Effector memory CD4-positive, alpha-beta T cell (primary cell): ENCODE data around the gene CCNE1.
"Not testable (repeated sequence)": the region's sequence is repeated elsewhere in the genome, so short reads cannot be mapped to it uniquely, and the experiment has no call there.

Experiments
- DNase-seq, 3 donors: peaks; one replicate each; pipeline ENCODE4 v3.0.0-alpha.2; 2020
- H3K27ac ChIP-seq: 2 replicates; pipeline ENCODE4 v1.7.0; 2013; ENCODE audit warnings: mild to moderate bottlenecking, low read length, moderate library complexity; ENCODE audit not compliant: insufficient read depth, poor library complexity, severe bottlenecking
- H3K27me3 ChIP-seq: replicated peaks from 2 replicates; pipeline ENCODE4 v1.7.0; 2013; ENCODE audit warnings: mild to moderate bottlenecking, low read length; ENCODE audit not compliant: insufficient read depth, control insufficient read depth, poor library complexity, severe bottlenecking
- H3K36me3 ChIP-seq: 2 replicates; pipeline ENCODE4 v1.7.0; 2013; ENCODE audit warnings: mild to moderate bottlenecking, low read length, moderate library complexity; ENCODE audit not compliant: control insufficient read depth, insufficient read depth
- H3K4me1 ChIP-seq: 2 replicates; pipeline ENCODE4 v1.7.0; 2013; ENCODE audit warnings: low read length, mild to moderate bottlenecking; ENCODE audit not compliant: control insufficient read depth, insufficient read depth, poor library complexity, severe bottlenecking
- H3K4me3 ChIP-seq: 2 replicates; pipeline ENCODE4 v1.7.0; 2013; ENCODE audit warnings: low read length, low read depth, mild to moderate bottlenecking; ENCODE audit not compliant: insufficient read depth, poor library complexity, severe bottlenecking
- H3K9me3 ChIP-seq: 2 replicates; pipeline ENCODE4 v1.7.0; 2013; ENCODE audit warnings: mild to moderate bottlenecking, low read length, moderate library complexity; ENCODE audit not compliant: control insufficient read depth

CCNE1 gene

DNA sequence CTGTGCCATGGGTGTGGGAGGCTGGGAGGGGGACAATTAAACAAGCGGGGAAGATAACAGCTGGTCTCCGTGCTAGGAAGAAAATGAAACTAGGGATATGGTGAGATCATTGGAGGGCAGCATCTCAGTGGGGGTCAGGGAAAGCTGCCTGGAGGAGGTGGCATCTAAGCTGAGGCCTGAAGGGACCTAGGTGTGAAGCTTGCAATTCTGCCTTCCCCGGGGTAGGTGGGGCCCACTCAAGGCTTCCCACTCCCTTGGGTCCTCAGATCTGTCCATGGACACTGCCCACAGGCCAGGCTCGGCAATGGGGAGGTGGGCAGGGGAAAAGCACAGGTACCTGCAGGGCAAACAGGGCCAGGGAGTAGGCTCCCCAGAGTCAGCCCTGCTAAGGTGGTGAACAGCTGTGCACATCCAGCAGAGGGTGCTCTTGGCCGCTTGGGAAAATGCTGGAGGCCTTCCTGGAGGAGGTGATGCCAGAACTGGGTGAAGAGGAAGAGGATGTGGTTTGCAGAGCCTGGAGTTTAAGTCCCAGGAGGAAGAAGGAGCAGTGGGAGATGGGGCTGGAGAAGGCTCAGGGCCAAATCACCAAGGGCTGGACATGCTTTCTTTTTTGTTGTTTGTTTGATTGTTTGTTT, 25.7 kb upstream of the CCNE1 start:
- DNase-seq, result no peak
- Histone ChIP-seq H3K9me3 (no peaks in the 10 kb centered on the region), H3K4me3 (no peak overlapping the region), H3K4me1 (no peaks in the 10 kb centered on the region), H3K27ac (no peak overlapping the region), H3K36me3 (no peaks in the 10 kb centered on the region), H3K27me3 (no peaks in the 10 kb centered on the region)

DNA sequence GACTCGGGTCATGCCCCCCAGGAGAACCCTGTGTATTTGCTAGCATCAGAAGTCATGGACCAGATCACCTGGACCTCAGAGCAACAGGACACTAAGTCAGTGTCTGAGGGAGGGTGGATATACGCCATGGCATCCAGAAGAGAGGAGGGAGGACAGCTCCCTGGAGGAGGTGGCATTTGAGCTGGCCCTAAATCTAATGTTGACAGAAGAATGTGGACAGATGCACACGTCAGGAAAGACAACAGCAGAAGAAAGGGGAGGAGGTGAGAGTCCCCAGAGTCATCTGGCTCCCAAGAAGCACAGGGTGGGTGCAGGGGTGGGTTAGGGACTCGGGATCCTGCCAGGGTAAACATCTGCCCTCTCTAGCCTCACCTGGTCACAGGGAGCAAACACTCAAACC, 24.5 kb upstream of the CCNE1 start:
- no peaks in the 10 kb centered on the region for H3K27me3 ChIP-seq

DNA sequence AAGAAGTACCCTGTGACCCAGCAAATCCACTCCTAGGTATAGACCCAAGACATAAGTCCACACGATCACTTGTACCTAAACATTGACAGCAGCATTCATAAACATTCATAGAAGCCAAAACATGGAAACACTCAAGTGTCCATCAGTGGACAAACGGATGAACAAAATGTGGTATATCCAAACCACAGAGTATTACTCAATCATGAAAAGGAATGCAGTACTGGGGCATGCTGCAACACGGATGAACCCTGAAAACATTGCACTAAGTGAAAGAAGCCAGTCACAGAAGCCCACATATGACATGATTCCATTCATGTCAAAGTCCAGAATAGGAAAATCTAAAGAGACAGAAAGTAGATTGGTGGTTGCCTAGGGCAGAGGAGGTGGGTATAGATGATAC, 22.8 kb upstream of the CCNE1 start:
- Histone ChIP-seq H3K9me3 (no peaks in the 10 kb centered on the region), H3K4me1 (no peaks in the 10 kb centered on the region), H3K4me3 (no peak overlapping the region), H3K36me3 (no peaks in the 10 kb centered on the region), H3K27me3 (no peaks in the 10 kb centered on the region), H3K27ac (no peak overlapping the region)
- no peak for DNase-seq

More for the DNA sequence above, 24.5 kb upstream of the CCNE1 start:
- Histone ChIP-seq H3K4me1 (no peaks in the 10 kb centered on the region), H3K36me3 (no peaks in the 10 kb centered on the region), H3K9me3 (no peaks in the 10 kb centered on the region), H3K27ac (no peak overlapping the region), H3K4me3 (no peak overlapping the region)
- DNase-seq, result no peak

DNA sequence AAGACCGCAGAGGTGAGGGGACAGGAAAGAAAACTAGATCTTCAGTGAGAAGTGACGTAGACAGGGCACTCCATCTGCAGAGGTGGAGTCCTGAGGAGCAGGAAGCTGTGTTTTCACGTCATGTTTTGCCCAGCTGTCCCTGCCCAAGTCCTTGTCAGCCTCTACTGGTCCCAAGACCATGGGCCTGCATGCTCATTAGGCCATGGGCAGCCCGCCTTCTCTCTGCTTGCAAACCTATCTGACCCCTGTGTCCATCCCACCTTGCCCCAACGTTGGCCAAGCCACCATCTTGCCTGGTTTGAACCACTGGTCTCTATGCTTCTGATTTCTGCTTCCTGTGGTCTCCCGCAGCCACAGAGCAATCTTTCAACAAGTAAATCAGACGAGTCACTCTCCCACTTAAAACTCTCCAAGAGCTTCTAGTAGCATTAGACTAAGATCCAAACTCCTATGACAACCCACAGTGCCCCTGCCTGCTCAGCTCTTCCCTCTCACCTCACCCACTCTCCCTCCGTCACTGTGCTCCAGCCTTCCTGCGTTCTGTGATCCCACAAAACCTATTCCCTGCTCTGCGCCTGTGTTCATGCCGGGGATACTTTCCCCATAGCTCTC, 18.6 kb upstream of the CCNE1 start:
- DNase-seq, result no peak

DNA sequence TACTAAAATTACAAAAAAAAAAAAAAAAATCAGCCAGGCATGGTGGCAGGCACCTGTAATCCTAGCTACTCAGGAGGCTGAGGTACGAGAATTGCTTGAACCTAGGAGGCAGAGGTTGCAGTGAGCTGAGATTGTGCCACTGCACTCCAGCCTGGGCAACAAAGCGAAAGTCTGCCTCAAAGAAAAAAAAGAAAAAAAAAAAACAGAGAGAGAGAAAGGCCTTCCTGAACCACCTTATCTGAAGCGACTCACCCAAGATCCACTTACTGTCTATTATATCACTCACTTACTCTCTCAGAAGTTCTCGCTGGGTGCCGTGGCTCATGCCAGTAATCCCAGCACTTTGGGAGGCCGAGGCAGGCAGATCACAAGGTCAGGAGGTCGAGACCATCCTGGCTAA, 17.3 kb upstream of the CCNE1 start:
- not testable (repeated sequence) for DNase-seq, H3K27me3 ChIP-seq

More for the DNA sequence above, 18.6 kb upstream of the CCNE1 start:
- H3K36me3 ChIP-seq, result no peaks in the 10 kb centered on the region
- no peaks in the 10 kb centered on the region for H3K9me3 ChIP-seq
- H3K4me3 ChIP-seq, result no peak overlapping the region
- H3K27ac ChIP-seq, result no peak overlapping the region
- no peaks in the 10 kb centered on the region for H3K27me3 ChIP-seq
- H3K4me1 ChIP-seq, result no peaks in the 10 kb centered on the region

DNA sequence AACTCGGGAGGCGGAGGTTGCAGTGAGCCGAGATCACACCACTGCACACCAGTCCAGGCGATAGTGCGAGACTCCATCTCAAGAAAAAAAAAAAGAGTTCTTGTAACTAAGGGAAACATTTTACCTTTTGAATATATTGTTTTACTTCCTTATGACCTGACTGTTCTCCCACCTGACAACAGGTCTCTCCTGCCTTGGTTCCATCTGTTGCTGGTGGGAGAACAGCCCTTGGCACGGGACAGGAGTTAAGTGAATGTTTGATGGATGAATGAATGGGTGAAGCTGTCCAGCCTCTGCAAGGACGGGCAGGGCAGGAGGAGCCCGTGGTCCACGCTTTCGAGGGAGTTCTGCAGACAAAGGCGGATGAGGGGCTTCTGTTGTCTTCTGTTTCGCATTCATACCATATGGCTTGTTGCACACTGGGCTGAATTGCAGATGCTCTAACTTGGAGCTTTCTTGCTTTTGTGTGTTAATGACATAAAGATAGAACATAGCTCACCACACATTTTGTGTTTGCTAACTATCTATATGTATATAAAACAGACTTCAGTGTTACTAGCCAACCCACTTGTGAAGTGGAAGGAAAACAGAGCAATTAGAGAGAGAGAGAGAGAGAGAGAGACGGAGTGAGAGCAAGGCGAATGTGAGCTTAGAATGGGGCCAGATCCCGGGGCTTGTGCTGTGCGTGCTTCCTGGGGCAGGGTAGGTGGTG, 16.2 kb upstream of the CCNE1 start:
- Histone ChIP-seq H3K27ac (no peak overlapping the region), H3K4me3 (no peak overlapping the region), H3K36me3 (no peaks in the 10 kb centered on the region), H3K9me3 (no peaks in the 10 kb centered on the region), H3K27me3 (no peaks in the 10 kb centered on the region), H3K4me1 (no peaks in the 10 kb centered on the region)
- no peak for DNase-seq

More for the DNA sequence above, 17.3 kb upstream of the CCNE1 start:
- H3K4me3 ChIP-seq, H3K4me1 ChIP-seq, H3K9me3 ChIP-seq, H3K36me3 ChIP-seq, H3K27ac ChIP-seq: not testable (repeated sequence)

DNA sequence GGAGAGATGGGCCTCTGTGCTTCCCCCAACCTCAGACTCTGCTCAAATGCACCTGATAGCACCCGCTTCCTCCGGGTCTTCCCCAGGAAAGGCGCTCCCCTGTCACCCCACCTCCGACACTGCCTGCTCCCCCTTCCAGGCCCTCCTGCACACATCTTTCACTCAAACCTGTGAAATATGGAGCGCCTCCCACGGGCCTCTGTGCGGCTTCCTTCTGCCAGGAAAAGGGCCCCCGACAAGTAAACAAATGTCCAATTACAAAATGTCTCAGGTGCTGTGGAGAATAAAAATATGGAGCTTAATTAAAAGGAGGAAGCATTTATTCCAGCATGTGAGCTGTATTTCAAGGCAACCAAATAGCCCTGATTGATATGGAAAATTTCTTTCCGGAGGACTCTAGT, 15.6 kb upstream of the CCNE1 start:
- Histone ChIP-seq H3K4me1 (no peaks in the 10 kb centered on the region), H3K27ac (no peak overlapping the region), H3K9me3 (no peaks in the 10 kb centered on the region), H3K4me3 (no peak overlapping the region), H3K36me3 (no peaks in the 10 kb centered on the region), H3K27me3 (no peaks in the 10 kb centered on the region)
- no peak for DNase-seq

DNA sequence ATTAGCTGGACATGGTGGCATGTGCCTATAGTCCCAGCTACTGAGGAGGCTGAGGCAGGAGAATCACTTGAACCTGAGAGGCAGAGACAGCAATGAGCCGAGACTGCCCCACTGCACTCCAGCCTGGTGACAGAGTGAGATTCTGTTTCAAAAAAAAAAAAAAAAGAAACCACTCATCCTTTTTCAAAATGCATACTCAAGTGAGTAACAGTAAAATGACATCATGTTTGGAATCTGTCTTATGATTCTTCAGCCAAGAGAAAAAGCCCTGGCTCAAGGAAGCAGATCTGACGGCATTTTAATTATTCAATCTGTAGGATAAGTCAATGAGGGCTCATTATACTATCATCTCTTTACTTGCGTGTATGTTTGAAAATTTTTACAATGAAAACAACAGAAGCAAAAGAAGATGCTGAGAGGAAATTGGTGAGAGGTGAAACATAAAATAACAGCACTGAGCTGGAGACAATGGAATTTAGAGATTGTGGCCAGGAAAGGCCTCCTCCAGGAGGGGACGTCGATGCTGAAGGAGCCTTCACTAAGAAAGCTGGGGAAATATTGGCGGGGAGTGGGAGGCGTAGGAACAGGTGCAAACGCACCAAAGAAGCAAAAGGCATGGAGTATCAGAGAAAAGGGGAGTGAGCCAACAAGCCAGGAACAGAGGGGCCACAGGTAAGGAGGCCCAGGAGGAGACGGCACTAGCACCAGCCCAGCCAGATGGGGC, 12.9 kb upstream of the CCNE1 start:
- H3K27ac ChIP-seq, result no peak overlapping the region
- H3K27me3 ChIP-seq, result no peaks in the 10 kb centered on the region
- H3K9me3 ChIP-seq, result no peaks in the 10 kb centered on the region
- no peak overlapping the region for H3K4me3 ChIP-seq
- no peak for DNase-seq
- no peaks in the 10 kb centered on the region for H3K36me3 ChIP-seq
- no peaks in the 10 kb centered on the region for H3K4me1 ChIP-seq

DNA sequence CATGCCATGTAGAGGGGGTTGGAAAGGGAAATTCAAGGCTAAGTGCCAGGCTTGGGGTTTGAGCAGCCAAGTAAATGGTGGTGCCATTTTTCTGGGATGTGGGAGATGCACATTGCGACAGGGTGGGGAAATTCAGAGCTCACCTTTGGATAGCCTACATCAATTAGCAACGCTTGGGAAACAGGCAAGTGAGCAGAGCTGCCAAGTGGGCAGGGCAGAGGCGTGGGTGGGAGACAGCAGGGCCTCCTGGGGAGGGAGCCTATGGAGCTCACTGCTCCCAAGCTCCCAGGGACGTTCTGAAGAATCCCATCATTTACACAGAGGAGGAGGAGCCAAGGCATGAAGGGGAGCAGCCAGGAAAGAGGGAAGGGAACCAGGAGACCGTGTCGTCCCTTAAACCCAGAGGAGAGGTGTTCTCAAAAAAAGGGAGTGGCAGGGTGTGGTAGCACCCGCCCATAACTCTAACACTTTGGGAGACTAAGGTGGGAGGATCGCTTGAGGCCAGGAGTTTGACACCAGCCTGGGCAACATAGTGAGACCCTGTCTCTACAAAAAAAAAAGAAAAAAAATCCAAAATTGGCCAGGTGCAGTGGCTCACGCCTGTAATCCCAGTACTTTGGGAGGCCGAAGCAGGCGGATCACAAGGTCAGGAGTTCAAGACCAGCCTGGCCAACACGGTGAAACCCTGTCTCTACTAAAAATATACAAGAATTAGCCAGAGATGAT, 11.5 kb upstream of the CCNE1 start:
- H3K9me3 ChIP-seq, result no peaks in the 10 kb centered on the region
- no peaks in the 10 kb centered on the region for H3K36me3 ChIP-seq
- H3K4me3 ChIP-seq, result no peak overlapping the region
- DNase-seq, result no peak
- no peak overlapping the region for H3K27ac ChIP-seq
- no peaks in the 10 kb centered on the region for H3K4me1 ChIP-seq
- H3K27me3 ChIP-seq, result no peaks in the 10 kb centered on the region
